Effector memory CD4-positive, alpha-beta T cell (primary cell): ENCODE data around the gene DAB1.

Experiments
- DNase-seq, 3 donors: peaks; one replicate each; pipeline ENCODE4 v3.0.0-alpha.2; 2020
- H3K27ac ChIP-seq: 2 replicates; pipeline ENCODE4 v1.7.0; 2013; ENCODE audit warnings: mild to moderate bottlenecking, low read length, moderate library complexity; ENCODE audit not compliant: insufficient read depth, poor library complexity, severe bottlenecking
- H3K27me3 ChIP-seq: replicated peaks from 2 replicates; pipeline ENCODE4 v1.7.0; 2013; ENCODE audit warnings: mild to moderate bottlenecking, low read length; ENCODE audit not compliant: insufficient read depth, control insufficient read depth, poor library complexity, severe bottlenecking
- H3K36me3 ChIP-seq: 2 replicates; pipeline ENCODE4 v1.7.0; 2013; ENCODE audit warnings: mild to moderate bottlenecking, low read length, moderate library complexity; ENCODE audit not compliant: control insufficient read depth, insufficient read depth
- H3K4me1 ChIP-seq: 2 replicates; pipeline ENCODE4 v1.7.0; 2013; ENCODE audit warnings: low read length, mild to moderate bottlenecking; ENCODE audit not compliant: control insufficient read depth, insufficient read depth, poor library complexity, severe bottlenecking
- H3K4me3 ChIP-seq: 2 replicates; pipeline ENCODE4 v1.7.0; 2013; ENCODE audit warnings: low read length, low read depth, mild to moderate bottlenecking; ENCODE audit not compliant: insufficient read depth, poor library complexity, severe bottlenecking
- H3K9me3 ChIP-seq: 2 replicates; pipeline ENCODE4 v1.7.0; 2013; ENCODE audit warnings: mild to moderate bottlenecking, low read length, moderate library complexity; ENCODE audit not compliant: control insufficient read depth

DAB1 gene

DNA sequence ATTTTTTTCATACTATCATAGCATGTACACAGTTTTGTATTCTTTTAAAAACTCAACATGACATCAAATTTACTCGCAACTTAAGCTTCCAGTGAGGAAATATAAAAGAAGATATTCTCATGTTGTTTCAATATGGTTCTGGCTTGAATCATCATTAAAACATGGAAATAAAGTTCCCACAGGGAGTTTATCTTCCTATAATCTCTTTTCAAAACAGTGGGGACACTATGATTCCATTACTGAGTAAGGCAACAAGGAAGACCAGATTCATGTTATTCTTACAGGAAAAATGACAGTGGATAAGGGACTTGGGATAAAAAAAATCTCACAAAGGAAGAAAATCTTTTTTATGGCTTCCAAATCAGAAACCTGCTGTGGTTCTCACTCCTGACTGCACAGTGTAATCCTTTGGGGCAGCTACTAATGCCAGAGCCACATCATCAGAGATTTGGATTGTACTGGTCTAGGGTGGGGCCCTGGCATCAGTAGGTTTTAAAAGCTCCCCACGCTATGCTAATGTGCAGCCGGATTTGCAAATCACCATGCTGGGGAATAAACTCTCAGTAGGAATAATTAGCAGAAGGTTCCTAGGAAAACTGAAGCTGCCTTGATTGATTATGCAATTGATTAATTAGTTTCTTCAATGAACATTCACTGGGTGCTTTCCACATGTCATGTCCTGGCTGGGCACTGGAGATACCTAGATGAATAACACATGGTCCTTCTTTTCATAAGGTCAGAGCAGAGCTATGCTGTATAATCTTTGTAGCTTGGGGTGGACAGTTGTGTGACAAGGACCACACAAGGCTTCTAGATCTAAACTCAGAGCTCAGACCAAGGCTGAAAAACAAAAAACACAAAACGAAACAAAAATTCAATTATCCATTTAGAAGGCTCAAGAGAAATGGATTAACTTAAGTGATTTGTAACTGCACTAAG lies 386.9 kb downstream of the DAB1 start:
- Histone ChIP-seq H3K27ac (no peak overlapping the region), H3K36me3 (no peaks in the 10 kb centered on the region), H3K4me1 (no peaks in the 10 kb centered on the region), H3K27me3 (no peaks in the 10 kb centered on the region), H3K4me3 (no peak overlapping the region), H3K9me3 (no peaks in the 10 kb centered on the region)
- no peak for DNase-seq

DNA sequence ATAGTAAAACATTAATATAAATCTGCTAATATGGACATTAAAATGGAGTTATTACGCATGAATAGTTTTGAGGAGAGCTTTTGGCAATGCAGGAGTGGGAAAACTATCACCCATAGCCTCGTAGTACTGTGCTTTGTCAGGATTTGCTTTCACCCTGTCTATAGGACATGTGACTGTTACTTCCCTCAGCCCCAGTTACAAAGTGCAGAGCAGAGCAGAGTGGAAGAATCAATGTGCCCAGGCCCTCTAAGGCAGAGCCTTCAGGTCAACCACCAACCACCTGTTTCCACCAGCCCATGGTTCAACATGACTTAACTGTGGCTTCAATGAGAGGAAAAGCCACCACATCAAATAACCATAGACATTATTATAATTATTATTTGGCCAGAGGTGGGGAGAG lies 389.1 kb downstream of the DAB1 start:
- H3K4me3 ChIP-seq = no peak overlapping the region
- H3K4me1 ChIP-seq = no peaks in the 10 kb centered on the region
- H3K36me3 ChIP-seq = no peaks in the 10 kb centered on the region
- no peaks in the 10 kb centered on the region for H3K9me3 ChIP-seq
- H3K27ac ChIP-seq = no peak overlapping the region
- DNase-seq = no peak
- H3K27me3 ChIP-seq = no peaks in the 10 kb centered on the region

GRCh38 chr1:57033222-57034001 lies 390.4 kb downstream of the DAB1 start:
- no peaks in the 10 kb centered on the region for H3K9me3 ChIP-seq
- H3K36me3 ChIP-seq = no peaks in the 10 kb centered on the region
- no peaks in the 10 kb centered on the region for H3K27me3 ChIP-seq
- no peak for DNase-seq
- no peak overlapping the region for H3K27ac ChIP-seq
- no peak overlapping the region for H3K4me3 ChIP-seq
- H3K4me1 ChIP-seq = no peaks in the 10 kb centered on the region

DNA sequence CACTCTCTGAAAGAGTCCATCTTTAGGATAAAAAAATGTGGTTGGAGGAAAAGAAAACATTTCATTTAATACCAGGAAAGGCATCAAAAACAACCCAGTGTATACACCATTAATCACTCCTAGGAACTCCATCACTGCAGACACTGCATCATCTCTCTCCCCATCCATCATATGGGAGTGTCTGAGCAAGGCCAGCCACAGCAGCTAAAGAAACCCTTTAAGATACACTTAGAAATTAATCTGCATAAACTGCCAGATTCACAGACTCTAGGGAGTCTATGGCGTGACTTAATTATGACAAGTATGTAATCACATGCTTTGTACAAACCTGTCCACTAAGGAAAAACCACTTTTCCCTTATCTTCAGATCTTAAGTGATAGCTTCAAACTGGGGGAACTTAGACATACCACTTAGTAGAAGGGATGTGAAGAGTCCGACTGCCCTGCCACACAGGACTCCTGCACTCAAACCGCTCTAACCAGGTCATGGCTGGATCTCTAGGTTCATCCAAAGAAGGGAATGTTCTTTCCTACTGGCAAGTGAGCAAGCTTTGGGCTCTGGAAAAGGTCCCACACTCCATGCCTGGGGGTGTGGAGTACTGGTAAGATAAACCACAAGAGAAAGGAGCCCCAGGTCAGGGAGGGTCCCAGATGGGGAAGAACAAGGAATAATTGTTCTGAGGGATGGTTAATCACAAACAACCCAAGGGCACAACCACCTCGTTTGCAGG lies 397.1 kb downstream of the DAB1 start:
- H3K27me3 ChIP-seq = no peaks in the 10 kb centered on the region
- H3K4me1 ChIP-seq = no peaks in the 10 kb centered on the region
- H3K27ac ChIP-seq = no peak overlapping the region
- H3K9me3 ChIP-seq = no peaks in the 10 kb centered on the region
- DNase-seq = no peak
- no peak overlapping the region for H3K4me3 ChIP-seq
- no peaks in the 10 kb centered on the region for H3K36me3 ChIP-seq

DNA sequence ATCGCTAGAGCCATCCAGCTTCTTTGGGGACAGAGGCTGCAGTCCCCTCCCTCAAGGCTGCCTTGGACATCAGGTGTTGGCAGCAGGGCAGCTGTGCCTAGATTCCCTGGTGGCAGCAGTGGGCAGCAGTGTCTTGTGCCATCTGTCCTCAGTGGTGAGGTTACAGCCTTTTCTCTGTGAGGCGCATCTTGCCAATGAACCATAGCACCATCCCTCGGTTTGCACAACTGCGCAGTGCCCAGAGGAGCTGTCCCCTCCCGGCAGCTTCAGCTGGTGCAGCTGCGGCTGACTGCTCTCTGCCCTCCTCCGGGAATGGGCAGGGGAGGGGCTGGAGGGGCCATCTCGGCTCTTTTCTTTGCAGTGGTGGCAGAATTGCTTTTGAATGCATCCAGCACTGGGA lies 399.0 kb downstream of the DAB1 start:
- H3K4me1 ChIP-seq = no peaks in the 10 kb centered on the region
- no peak overlapping the region for H3K27ac ChIP-seq
- no peaks in the 10 kb centered on the region for H3K36me3 ChIP-seq
- H3K9me3 ChIP-seq = no peaks in the 10 kb centered on the region
- H3K27me3 ChIP-seq = no peaks in the 10 kb centered on the region
- H3K4me3 ChIP-seq = no peak overlapping the region
- DNase-seq = no peak

DNA sequence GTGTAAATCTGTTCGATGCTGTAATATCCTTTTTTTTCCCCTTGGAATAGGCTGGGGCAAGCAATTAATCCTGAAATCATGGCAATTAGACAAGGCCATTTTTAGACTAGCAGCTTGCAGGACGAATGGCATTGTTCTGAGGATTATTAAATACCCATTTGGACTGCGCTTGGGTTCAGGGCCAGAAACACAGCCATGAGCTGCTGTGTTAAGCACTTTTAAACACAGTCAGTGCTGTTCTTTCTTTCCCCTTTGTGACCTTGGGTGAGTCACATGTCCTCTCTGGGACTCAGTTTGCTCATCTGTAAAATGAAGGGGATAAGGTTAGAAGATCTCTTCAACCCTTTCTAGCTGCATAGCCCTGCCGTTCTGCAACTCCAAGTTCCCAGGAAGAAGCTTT lies 399.4 kb downstream of the DAB1 start:
- no peak for DNase-seq
- H3K27me3 ChIP-seq = no peaks in the 10 kb centered on the region
- no peaks in the 10 kb centered on the region for H3K4me1 ChIP-seq
- no peak overlapping the region for H3K27ac ChIP-seq
- H3K9me3 ChIP-seq = no peaks in the 10 kb centered on the region
- H3K4me3 ChIP-seq = no peak overlapping the region
- H3K36me3 ChIP-seq = no peaks in the 10 kb centered on the region

DNA sequence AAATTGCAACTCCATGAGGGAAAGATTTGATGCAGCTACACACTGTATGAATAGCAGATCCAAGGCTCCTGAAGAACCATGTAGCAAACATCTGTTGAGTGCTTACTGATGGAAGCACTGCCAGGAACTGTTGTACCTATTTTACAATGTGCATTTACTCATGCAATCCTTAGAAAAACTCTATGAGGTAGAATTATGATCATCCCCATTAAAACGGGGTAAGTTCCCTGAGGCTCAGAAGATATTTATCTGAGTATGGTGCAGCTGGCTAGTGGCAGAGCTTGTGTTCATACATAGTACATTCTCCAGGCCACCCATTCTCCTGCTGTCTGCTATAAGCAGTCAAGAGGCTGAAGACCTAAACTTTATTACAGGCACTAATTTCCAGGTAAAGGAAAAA lies 403.6 kb downstream of the DAB1 start:
- H3K9me3 ChIP-seq = no peaks in the 10 kb centered on the region
- no peak overlapping the region for H3K27ac ChIP-seq
- no peak overlapping the region for H3K4me3 ChIP-seq
- no peaks in the 10 kb centered on the region for H3K36me3 ChIP-seq
- H3K27me3 ChIP-seq = no peaks in the 10 kb centered on the region
- DNase-seq = no peak
- H3K4me1 ChIP-seq = no peaks in the 10 kb centered on the region

DNA sequence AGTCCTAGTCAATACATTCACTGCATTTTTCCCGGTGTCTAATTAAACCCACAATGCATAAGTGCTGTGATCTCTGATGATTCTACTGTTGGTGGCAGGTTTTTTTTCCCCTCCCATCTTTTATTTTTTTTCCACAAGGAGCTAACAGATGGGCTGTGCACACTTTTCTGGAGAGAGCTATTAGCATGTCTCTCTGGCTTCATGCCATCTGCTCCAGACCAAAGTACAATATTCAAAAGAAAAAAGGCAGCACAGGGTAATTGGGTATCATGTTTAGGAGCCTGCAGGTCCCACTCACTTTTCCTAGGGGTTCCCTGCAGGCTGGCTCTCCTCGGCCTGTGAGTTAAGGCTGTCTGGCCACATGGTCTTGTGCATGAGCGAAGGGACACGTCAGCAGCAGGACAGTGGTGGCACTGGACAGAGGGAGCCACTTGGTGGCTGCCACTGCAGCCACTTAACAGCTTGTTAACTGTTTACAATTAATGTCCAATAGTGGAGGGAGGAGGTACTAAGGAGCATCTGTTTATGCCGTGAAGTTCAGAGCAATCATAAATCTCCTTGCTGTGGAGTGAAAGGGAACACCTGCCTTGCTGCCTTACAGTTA lies 404.5 kb downstream of the DAB1 start:
- Histone ChIP-seq H3K4me1 (no peaks in the 10 kb centered on the region), H3K36me3 (no peaks in the 10 kb centered on the region), H3K9me3 (no peaks in the 10 kb centered on the region), H3K27ac (no peak overlapping the region), H3K27me3 (no peaks in the 10 kb centered on the region), H3K4me3 (no peak overlapping the region)
- no peak for DNase-seq

DNA sequence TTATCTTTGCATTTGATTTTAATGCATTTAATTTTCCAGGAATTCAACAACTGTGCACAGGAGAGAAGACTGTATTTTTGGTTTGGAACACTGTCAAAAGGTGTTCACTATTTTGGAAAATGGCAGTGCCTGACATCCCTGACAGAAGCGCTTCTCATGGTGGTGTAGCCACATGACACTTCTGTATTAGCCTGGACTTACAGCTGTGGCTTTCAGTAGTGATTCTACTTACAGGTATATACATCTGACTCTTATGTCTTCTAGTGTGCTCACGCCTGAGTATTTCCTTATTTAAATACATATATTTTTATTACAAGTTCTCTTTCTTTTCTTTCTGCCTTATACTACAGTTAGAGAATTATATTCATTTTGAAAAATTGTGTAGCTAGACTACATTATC lies 405.7 kb downstream of the DAB1 start:
- Histone ChIP-seq H3K9me3 (no peaks in the 10 kb centered on the region), H3K4me3 (no peak overlapping the region), H3K27me3 (no peaks in the 10 kb centered on the region), H3K4me1 (no peaks in the 10 kb centered on the region), H3K36me3 (no peaks in the 10 kb centered on the region), H3K27ac (no peak overlapping the region)
- no peak for DNase-seq
